GM21360 (cell line): Measurements from ENCODE around the gene ARFGEF2.
"Not testable (repeated sequence)": the region's sequence is repeated elsewhere in the genome, so short reads cannot be mapped to it uniquely, and the experiment has no call there.

Source experiments
- ATAC-seq: cut with Tn5 transposase; IDR thresholded peaks from one replicate; pipeline ENCODE4 v1.9.1; 2021; ENCODE audit warnings: mild to moderate bottlenecking, moderate library complexity; ENCODE audit not compliant: unreplicated experiment

Gene ARFGEF2

DNA sequence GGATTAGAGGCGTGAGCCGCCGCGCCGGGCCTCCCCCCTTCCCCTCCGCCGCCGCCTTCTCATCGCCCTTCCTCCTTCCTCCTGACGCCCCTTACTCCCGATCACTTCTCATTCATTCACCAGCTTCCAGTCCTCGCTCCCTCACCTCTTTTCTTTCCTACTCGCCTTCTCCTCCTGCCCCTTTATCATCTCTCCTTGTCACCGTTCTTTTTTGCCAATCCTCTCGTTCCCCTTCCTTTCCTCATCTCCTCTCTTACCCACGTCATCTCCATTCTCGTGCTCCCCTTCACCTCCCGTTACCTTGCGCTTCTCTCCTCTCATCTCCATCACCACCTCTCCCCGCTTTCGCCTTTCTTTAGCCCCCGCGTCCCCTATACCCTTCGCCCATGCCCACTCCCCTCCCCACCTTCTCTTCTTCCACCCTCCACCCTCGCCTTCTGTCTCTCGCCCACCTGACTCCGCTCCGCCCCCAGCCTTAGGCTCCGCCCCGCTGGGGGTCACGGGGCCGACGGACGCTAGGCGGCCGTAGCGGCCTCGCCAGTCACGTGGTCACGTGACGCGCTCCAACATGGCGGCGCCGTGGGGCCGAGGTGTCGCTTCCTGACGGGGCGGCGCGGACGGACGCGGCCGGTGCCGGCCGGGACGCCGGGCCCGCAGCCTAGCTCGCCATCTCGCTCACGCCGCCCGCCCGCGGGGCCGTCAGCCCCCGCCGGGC is at the start of gene ARFGEF2:
Gene ARFGEF2 (plus strand): TSS at position 544 of the 715 bp plus-strand sequence. CDS start 179 bp downstream, outside the sequence.
- ATAC-seq: peak; percentile 76

DNA sequence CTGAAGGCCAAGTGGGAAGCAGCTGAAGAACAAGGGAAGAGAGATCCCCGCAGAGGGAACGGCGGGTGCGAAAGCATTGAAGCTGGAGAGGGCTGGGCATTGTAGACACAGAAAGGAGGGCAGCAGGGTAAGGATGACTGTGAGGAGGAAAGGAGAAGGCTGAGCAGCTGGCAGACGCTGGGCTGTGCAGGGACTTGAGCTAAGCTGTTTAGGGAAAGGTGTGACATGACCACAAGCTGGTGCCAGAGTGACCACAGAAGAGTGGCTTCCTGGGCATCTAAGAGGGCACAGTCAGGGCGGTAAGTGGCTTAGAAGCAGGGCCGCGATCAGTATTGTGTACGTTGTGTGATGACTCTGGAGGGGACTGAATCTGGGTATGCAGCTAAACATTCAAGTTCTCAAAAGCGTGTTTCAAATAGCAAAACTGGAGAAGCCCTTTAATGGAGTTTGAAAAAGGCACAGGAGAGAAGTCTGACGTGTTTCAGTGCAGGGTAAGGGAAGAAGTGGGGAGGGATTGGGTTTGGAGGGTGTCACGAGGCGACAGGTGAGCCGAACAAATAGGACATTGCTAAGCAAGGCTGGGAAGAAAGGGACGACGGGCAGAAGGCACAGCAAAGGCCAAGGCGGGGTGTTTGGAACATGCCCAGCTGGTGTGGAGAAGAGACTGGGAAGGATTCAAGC is 46.1 kb upstream of the ARFGEF2 start:
- ATAC-seq: no peak

DNA sequence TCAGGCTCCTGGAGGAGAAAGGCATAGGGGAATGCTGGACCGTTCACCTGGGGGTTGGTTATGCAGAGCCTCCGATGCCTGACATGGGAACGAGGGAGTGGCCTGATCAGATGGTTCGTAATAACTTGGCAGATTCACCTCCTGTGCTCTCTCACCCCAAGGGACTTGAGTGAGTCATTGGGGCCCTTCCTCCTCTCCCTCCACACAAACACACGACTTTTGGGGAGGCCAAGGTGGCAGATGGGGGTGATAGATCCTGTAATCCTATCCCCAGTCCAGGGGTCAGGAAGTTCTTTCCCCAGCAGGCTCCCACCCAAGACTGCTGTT is 45.6 kb upstream of the ARFGEF2 start:
- ATAC-seq: no peak

DNA sequence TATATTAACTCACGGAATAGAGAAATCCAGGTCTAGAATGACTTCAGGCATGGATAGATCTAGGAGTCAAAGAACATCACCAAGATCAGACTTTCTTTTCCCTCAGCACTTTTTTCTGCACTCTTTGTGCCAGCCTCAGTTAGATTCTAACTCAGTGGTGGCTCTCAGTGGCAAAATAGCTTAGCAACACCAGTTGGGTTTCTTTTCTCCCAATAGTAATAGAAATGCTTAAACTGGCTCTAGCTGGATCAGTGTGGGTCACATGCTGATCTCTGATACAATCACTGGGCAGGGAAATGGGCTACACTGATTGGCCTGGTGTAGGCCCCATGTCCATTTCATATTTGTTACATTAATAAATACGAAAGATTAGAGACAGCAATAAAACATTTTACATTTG is 44.2 kb upstream of the ARFGEF2 start:
- ATAC-seq: no peak

DNA sequence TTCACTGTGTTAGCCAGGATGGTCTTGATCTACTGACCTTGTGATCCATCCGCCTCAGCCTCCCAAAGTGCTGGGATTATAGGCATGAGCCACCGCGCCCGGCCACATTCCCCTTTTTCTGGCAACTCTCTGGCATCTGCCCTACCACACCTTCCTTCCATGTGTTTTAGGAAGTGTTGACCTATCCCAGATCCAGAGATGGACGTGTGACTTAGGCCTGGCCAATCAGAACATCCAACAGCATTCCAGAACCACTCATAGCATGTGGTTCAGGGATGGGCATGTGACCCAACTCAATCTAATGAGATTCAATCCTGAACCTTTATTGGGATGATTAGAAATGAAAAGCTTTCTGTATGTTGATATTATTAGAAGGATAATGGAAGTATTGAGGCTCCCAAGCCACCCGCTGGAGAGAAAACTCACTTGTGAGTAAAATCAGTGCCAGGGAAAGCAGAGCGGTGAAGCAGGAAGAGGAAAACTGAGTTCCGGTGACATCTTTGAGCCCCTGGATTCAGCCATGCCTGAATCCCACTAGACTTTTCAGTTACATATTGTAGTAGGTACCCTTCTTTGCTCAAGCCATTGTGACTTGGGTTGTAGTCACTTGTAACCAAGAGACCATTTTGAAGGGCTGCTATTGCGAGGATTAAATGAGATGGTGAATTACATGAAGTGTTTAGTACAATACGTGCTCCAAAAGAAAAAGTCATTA is 42.8 kb upstream of the ARFGEF2 start:
- ATAC-seq: no peak

DNA sequence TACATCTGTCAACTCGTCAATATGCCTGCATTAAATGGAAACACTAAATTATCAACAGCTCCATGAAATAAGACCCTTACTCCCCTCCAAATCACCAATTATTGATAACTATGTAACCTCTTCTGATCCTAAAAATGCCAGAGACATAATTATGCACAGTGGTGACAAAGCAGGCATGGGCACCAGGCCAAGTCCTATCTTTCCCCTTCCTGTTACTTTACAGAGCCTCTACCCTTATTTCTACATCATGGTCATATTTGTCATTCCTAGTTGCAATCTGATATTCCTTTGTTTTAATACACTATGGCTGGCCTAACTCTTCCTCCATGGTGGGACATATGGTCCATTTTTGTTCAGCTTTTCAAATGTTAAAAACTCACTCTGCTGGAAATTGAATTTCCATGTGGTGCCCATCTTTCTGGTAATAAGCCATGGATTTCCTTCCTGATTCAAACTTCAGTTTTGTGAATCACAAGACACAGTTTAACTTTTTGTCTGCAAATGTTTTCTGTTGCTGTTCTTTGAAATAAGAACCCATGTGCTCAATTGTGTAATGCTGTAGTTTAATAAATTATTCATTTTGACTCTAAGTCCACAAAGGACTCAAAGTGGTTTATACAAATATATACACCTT is 41.8 kb upstream of the ARFGEF2 start:
- ATAC-seq: no peak

DNA sequence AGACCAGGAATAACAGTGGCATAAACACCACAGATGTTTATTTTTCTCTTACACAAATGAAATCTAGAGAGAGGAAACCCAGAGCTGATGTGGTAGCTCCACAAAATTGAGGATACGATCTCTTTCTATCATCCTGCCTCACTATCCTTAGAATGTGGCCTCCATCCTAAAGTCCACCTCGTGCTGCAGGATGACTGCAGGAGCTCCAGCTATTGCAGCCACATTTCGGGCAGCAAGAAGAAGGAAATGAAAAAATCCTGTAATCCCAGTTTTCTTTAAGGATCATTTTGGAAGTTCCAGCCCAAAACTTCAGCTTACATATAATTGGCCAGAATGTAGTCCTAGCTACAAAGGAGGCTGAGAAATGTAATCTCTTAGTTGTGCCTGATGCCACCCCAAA is 41.2 kb upstream of the ARFGEF2 start:
- ATAC-seq: no peak

DNA sequence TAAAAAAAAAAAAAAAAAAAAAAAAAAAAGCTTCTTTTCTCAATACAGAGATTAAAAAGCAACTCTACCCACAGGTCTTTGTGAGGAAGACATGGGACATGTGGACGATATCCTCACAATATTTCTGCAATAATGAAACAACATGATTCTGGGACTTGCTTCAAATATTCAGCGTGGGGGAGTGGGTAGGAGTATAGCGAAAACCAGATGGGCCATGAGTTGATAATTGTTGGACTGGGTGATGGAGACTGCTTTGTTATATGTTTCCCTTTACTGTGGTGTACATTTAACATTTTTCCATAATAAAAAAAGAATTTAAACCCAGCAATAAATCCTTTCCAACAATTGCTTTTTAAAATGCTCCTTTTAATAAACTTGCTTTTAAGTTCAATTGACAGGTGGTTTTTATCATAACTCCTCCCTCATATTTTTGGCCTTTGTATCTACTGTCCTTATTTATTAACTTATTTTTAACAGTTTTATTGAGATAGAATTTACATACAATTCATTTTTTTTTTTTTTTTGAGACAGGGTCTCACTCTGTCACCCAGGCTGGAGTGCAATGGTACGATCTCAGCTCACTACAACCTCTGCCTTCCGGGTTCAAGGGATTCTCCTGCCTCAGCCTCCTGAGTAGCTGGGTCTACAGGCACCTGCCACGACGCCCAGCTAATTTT is 40.4 kb upstream of the ARFGEF2 start:
- ATAC-seq: no peak

DNA sequence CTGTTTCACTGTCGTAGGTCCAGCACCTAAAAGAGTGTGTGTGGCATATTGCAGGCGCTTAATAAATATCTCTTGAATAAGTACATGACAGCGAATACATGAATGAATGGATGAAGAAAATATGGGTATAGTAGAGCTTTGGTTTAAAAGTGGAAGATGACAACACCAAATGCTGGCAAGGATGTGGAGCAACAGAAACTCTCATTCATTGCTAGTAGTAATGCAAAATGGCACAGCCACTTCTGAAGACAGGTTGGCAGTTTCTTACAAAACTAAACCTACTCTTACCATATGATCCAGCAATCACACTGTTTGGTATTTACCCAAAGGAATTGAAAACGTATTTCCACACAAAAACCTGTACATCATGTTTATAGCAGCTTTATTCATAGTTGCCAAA is 36.3 kb upstream of the ARFGEF2 start:
- ATAC-seq: no peak

DNA sequence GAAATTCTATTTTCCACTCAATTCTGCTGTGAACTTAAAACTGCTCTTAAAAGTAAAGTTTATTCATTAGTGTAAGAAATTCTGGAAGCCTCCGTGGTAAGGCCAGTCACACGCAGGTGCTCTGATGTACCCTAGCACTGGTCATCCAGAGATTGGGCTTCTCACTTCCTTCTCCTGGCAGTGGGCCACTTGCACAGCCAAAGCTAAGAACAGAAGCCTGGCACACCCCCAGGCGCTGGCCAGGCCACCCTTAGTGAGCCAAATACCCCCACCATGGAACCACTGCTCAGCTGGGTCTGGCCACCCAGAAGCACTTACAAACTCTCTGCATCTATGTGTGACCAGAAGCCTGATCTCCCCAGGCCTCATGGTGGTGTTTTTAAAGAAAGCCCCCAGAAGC is 35.3 kb upstream of the ARFGEF2 start:
- ATAC-seq: no peak

DNA sequence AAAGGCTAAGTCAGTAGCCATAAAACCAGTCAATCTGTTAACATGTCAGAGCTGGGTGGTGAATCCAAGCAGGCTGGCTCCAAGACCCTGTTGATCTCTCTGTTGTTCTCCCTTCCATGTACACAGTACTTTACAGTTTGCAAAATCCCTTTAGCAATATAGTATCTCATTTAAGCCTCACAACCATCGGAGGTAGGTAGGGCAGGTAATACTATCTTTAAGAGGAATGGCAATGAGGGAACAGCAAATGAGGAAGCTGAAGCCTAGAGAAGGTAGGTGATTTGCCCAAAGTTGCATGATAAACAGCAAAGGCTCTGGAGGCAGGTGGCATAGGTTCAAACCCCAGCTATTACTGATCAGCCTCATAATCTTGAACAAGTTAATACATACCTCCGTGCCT is 34.7 kb upstream of the ARFGEF2 start:
- no peak for ATAC-seq

DNA sequence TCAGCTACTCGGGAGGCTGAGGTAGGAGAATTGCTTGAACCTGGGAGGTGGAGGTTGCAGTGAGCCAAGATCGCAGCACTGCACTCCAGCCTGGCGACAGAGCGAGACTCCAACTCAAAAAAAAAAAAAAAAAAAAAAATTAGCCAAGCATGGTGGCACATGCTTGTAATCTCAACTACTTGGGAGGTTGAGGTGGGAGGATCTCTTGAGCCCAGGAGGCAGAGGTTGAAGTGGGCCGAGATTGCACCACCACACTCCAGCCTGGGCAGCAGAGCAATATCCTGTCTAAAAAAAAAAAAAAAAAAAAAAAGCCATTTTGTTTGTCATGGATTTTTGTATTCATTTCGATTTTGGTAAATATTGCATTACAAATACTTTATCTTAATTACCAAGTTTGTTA is 33.0 kb upstream of the ARFGEF2 start:
- not testable (repeated sequence) for ATAC-seq

DNA sequence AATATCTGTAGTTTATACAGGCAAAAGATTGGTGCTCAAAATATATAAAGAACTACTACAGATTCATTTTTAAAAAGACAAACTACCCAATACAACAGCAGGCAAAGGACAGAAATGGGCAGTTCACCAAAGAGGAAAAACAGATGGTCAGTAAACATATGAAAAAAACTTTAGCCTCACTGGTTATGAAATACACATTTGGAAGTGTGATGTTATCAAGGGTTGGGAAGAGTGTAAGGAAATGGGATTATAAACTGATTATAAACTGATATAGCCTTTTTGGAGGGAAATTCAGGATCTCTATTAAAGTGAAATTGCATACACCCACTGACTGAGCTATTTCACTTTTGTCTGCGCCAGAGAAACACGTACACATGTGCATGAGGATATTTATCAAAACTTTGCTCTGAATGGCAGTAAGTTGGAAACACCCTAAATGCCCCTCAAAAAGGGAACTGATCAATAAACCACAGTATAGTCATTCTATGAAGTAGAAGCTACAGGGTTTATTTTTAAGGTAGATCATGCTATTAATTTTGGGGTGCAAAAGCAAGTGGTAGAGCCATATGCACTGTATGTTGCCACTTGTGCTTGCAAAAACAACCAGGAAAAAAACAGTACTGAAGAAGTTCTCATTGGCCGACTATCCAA is 32.2 kb upstream of the ARFGEF2 start:
- ATAC-seq: no peak

DNA sequence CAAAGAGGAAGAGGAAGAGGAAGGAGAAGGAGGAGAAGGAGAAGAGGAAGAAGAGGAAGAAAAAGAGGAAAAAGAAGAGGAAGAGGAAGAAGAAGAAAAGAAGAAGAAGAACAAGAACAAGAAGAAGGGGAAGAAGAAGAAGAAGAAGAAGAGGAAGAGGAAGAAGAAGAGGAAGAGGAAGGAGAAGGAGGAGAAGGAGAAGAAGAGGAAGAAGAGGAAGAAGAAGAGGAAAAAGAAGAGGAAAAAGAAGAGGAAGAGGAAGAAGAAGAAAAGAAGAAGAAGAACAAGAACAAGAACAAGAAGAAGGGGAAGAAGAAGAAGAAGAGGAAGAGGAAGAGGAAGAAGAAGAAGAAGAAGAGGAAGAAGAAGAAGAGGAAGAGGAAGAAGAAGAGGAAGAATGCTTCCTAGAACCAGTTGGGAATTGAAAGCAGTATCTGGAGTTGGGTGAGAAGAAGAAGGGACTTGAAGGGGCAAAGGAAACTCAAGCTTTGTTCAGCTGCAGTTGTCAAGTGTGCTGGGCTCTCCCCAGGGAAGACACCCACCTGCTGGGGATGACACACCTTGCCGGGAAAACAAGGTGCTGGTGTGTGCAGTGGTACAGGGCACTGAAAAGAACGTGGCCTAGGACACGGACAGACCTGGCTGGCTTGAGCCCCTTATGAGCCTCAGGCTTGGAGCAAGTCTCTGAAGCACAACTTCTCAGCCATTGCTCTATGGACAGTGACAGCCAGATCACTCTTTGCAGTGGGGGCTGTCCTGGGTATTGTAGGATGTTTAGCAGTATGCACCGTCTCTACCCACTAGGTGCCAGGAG is 30.1 kb upstream of the ARFGEF2 start:
- ATAC-seq: no peak

DNA sequence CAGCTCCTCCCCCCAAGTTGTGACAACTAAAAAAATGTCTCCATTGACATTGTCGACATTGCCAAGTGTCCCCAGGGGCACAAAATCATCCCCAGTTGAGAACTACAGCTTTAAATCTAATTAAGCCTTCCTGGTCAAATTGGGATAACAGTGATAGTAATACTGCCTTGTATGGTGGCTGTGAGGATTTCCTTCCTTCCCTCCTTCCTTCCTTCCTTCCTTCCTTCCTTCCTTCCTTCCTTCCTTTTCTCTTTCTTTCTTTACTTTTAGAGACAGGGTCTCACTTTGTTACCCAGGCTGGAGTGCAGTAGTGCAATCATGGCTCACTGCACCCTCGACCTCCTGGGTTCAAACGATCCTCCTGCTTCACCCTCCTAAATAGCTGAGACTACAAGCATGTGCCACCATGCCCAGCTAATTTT is 29.5 kb upstream of the ARFGEF2 start:
- ATAC-seq: no peak

DNA sequence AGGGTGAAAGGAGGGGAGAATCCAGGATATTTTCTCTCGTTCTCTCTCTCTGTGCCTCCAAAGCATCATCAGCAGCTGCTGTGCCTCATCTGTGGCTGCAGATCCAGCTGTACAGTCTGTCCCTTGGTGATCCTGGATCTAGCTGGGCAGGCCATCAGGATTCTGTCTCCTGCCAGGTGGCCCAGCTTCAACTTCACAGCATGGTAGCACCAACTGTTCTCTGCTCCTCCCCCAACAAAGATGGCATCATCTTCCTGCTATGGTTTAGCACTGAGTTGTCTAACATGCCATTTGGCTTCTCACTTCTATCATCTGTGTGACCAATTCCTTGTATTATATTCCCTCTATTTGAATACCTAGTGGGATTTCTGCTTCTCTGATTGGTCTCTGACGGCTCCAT is 28.6 kb upstream of the ARFGEF2 start:
- no peak for ATAC-seq

DNA sequence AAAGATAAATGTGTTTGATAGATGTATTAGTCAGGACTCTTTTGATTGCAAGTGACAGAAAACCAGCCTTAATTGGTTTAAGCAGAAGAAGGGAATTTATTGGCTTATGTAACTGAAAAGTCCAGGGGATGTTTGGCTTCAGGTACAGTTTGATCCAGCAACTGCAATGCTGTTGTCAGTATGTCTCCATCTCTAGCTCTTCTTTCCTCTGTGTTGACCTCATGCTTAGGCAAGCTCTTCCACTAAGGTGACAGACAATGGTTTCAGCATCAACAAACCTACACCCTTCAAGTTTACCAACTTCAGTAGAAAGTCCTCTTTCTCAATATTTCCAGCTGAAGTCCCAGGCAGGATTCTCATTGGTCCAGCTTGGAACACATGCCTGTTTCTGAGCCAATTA is 28.1 kb upstream of the ARFGEF2 start:
- no peak for ATAC-seq

DNA sequence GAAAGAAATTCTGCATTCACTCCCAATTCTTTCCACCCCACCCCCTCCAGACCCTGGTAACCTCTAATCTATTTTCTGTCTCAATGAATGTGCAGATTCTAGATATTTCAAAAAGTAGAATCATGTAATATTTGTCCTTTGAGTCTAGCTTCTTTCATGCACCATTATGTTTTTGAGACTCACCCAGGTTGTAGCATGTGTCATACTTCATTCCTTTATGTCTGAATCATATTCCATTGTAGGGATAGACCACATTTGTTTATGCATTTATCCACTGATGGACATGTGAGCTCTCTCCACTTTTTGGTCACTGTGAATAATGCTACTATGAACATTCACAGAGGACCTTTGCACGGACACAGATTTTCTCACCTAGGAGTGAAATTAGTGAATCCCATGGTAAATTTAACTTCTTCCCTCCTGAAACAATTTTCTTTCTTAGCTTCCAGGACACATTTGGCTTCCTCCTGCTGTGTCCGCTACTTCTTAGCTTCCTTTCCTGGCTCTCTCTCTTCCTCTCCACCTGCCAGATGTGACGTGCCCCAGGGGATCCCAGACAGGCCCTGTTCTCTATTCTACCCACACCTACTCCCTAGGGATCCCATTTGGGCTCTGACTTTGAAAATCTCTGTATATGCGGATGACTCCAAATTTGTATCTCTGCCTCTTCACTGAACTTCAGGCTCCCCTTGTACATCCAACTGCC is 24.1 kb upstream of the ARFGEF2 start:
- ATAC-seq: no peak

DNA sequence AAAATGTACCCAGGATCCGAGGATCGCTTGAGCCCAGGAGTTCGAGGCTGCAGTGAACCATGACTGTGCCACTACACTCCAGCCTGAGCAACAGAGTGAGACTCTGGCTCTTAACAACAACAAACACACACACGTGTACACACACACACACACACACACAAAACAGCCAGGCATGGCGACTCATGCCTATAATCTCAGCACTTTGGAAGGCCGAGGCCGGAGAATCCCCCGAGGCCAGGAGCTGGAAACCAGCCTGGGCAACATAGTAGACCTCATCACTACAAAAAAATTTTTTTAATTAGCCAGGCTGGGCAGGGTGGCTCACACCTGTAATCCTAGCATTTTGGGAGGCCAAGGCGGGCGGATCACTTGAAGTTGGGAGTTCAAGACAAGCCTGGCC is 23.3 kb upstream of the ARFGEF2 start:
- ATAC-seq: no peak
